Measurements from ENCODE around the gene GRK2. TPM values are rescaled to one million over a fixed set of nuclear protein-coding genes. Genes with fewer than 3 reads are reported as not detected.

The GRK2 gene
- total RNA-seq, 1 donor from 2014 or later = 51.3 TPM

DNA sequence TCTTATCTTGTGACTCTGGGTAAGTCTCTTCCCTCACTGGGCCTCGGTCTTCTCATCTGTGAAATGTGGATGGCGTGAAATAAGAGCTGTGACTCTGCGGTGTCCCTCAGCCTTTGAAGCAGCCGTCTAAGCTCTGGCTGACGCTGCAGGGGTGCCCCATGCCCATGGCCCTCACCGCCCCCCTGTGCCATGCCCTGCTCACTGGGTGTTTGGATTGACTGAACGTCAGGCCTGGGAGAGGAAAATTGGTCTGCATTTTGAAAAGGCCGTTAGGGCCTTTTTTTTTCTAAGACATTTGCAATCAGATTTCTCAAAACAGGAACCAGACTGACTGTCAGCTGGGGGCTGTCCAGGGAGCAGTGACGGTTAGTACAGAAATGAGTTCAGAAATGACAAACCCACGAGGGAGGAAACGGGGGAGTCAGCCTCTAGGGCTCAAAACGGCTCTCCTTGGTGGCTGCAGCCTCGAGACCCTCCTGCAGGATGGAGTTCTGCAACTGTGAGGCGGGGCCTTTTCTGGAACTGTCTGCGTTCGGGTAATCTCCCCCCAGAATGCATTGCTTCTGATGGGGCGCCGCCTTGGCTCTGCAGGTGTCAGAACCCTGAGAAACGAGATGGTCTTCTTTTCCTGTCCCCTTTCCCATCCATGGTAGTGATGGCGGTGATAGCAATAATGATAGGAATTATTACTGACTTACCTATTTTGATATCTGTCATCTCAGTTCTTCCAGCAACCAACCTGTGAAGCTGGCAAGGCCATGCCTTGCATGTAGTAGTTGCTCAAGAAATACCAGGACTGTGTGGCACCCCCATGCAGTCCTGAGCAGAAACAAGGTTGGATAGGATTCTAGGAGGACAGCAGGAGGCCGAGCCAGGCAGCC lies 2.0 kb downstream of the GRK2 start:
- no peaks in the 10 kb centered on the region for H3K27me3 ChIP-seq (ENCODE audit: control insufficient read depth, insufficient read depth, low read length)
- TF ChIP-seq, protein P1, sequence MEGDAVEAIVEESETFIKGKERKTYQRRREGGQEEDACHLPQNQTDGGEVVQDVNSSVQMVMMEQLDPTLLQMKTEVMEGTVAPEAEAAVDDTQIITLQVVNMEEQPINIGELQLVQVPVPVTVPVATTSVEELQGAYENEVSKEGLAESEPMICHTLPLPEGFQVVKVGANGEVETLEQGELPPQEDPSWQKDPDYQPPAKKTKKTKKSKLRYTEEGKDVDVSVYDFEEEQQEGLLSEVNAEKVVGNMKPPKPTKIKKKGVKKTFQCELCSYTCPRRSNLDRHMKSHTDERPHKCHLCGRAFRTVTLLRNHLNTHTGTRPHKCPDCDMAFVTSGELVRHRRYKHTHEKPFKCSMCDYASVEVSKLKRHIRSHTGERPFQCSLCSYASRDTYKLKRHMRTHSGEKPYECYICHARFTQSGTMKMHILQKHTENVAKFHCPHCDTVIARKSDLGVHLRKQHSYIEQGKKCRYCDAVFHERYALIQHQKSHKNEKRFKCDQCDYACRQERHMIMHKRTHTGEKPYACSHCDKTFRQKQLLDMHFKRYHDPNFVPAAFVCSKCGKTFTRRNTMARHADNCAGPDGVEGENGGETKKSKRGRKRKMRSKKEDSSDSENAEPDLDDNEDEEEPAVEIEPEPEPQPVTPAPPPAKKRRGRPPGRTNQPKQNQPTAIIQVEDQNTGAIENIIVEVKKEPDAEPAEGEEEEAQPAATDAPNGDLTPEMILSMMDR (IDR thresholded peaks at IDR 0.05; ENCODE audit: insufficient read depth, low read length, poor library complexity, severe bottlenecking) = no peak
- DNase-seq (ENCODE audit: low read depth) = no peak
- peaks cover 2% of the 10 kb centered on the region for H3K36me3 ChIP-seq (ENCODE audit: control insufficient read depth, insufficient read depth, low read length)
- H3K4me3 ChIP-seq (ENCODE audit: low read depth, low read length) = no peak overlapping the region

DNA sequence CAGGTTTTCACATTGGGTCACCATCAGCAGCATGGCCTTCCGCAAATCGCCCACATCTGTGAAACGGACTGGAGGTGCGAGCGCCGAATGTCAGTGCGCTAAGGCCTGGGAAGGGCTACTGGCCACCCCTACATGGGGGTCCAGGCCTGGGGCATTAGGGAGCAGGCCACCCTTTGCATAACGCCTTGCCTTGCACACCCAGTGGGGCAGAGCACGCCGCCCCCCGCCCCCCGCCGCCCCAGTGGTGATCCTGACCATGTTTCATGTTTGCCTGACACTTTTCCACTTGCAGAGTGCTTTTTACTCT lies 2.6 kb downstream of the GRK2 start:
- Histone ChIP-seq H3K36me3 (ENCODE audit: control insufficient read depth, insufficient read depth, low read length) (peaks cover 2% of the 10 kb centered on the region), H3K27me3 (ENCODE audit: control insufficient read depth, insufficient read depth, low read length) (no peaks in the 10 kb centered on the region), H3K4me3 (ENCODE audit: low read depth, low read length) (no peak overlapping the region)
- DNase-seq (ENCODE audit: low read depth) = no peak
- TF ChIP-seq, protein P1 (IDR thresholded peaks at IDR 0.05; ENCODE audit: insufficient read depth, low read length, poor library complexity, severe bottlenecking) = no peak

DNA sequence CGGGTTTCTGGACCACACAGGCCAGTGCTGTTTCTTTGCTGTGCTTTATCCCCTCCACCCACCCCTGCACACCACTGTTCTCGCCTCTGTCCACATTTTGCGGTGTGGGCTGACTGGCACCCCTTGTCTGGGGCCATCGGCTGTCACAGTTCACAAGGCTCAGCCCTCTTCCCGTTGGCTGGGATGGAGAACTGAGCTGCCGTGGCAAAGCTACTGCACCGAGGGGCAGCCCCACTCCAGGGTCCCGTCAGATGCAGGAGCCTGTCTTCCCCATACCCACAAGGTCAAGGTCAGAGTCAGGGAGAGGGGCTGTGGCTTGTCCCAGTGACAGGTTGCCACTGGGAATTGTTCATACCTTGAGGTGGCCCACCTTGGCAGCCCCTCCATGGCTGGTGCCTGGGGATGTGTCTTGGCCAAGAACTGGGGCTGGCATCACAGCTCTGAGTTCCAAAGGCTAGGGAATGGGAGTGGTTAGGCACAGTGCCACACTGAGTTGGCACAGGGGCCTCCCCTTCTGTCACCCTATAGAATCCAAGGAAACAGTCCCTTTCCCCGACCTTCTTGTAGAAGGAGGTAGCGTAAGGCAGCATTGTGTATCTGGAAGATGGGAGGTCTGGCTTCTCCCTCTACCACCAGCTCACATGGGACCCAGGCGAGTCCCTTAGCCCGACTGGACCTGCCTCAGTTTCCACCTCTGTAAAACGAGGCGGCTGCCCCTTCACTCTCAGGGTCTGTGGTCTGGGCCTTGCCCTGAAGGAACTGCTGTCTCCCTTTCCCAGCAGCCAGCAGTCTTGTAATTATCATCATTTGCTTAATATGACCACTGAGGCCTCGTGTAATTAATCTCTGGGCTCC lies 3.4 kb downstream of the GRK2 start:
- Histone ChIP-seq H3K27me3 (ENCODE audit: control insufficient read depth, insufficient read depth, low read length) (no peaks in the 10 kb centered on the region), H3K4me3 (ENCODE audit: low read depth, low read length) (peak overlapping the region; percentile 2), H3K36me3 (ENCODE audit: control insufficient read depth, insufficient read depth, low read length) (peaks cover 2% of the 10 kb centered on the region)
- no peak for DNase-seq (ENCODE audit: low read depth)
- TF ChIP-seq, protein P1 (IDR thresholded peaks at IDR 0.05; ENCODE audit: insufficient read depth, low read length, poor library complexity, severe bottlenecking) = no peak

DNA sequence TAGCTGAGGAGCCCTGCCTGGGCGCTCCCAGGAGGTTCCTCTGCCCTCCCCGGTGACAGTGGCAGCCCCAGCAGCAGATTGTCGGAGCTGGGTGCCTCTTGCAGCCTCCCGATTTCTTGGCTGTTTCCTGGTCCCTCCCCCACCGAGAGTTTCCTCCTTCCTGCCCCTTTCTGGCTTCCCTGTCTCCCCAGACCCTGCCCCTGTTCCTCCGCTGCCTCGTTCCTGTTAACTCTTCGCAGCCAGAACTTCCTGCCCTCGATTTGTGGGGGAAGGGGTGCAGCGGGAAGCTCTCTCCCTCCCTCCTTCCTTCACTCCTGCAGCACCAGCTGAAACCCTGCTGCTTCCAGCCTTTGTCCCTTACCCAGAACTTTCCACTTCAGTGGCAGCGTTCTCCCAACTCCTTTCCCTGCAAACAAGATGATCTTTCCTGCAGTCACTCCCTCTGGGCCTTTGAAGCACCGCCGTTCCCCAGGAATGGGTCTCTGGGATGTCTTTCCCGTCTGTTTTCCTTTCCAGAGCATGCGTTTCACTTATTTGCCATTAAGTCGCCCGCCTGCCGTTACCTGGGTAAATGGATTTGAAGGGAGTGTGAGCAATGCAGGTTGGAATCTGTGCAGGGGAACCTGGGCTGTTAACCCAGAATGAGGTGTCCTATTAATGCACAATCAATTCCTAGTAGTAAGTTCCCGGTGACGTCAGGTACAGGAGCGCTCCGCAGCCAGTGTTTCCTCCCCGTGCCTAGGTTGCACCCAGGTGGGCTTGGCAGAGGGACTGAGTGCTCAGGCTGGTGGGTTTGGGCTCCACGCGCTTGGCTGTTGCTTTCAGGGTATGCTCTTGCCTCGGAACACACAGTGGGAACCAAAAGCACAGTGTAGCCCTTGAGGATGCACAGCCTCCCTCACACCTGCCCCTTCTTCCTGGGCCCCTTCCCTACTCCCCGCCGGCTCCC lies 4.3 kb downstream of the GRK2 start:
- peak overlapping the region; percentile 2 for H3K4me3 ChIP-seq (ENCODE audit: low read depth, low read length)
- TF ChIP-seq, protein P1 (IDR thresholded peaks at IDR 0.05; ENCODE audit: insufficient read depth, low read length, poor library complexity, severe bottlenecking) = no peak

DNA sequence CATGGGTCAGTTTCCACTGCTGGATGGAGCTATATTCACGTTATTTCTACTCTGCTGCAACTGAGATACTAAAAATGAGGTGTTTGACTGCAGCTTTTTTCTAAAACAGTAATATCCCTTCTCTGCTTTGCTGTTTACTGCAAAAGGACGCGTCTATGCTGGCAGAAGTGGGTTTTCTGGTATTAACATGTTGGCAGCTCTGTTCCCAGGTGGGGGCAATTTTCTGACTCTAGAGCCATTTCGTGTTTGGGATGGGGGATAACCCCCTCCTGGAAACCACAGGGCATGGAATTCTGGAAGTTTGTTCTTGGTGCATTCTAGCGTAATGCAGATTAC lies 4.9 kb downstream of the GRK2 start:
- TF ChIP-seq, protein P1 (IDR thresholded peaks at IDR 0.05; ENCODE audit: insufficient read depth, low read length, poor library complexity, severe bottlenecking) = no peak
- no peak for DNase-seq (ENCODE audit: low read depth)
- peaks cover 2% of the 10 kb centered on the region for H3K36me3 ChIP-seq (ENCODE audit: control insufficient read depth, insufficient read depth, low read length)
- H3K27me3 ChIP-seq (ENCODE audit: control insufficient read depth, insufficient read depth, low read length) = no peaks in the 10 kb centered on the region
- H3K4me3 ChIP-seq (ENCODE audit: low read depth, low read length) = no peak overlapping the region

More for the DNA sequence above, 4.3 kb downstream of the GRK2 start:
- Histone ChIP-seq H3K27me3 (ENCODE audit: control insufficient read depth, insufficient read depth, low read length) (no peaks in the 10 kb centered on the region), H3K36me3 (ENCODE audit: control insufficient read depth, insufficient read depth, low read length) (peaks cover 2% of the 10 kb centered on the region)
- peak; percentile 82 for DNase-seq (ENCODE audit: low read depth)
